DOHH2 (cell line): ENCODE results near the gene PCYOX1L.

ENCODE experiments used
- CTCF ChIP-seq: fragments of 200-600 bp; sonication (generic); IDR thresholded peaks from one replicate; pipeline ENCODE4 v1.5.1; 2014; ENCODE audit warnings: antibody characterized with exemption, mild to moderate bottlenecking, low read depth, low read length; ENCODE audit not compliant: poor library complexity, severe bottlenecking
- EZH2phosphoT487 ChIP-seq: fragments of 200-600 bp; sonication (generic); IDR thresholded peaks from 2 replicates; pipeline ENCODE4 v1.6.1; 2017; ENCODE audit warnings: borderline replicate concordance, mild to moderate bottlenecking, antibody characterized with exemption, low read length, moderate library complexity, mixed read lengths

- TF ChIP-seq CTCF = no peak
- TF ChIP-seq EZH2phosphoT487 = no peak
Observed at GRCh38 chr5:149380466-149381121, 22.7 kb downstream of the PCYOX1L start.
